Measurements from ENCODE around the gene MRC1. TPM values are rescaled to one million over a fixed set of nuclear protein-coding genes. Genes with fewer than 3 reads are reported as not detected.

Gene MRC1
- total RNA-seq, 4 donors from 2014 or later: 4.9 to 19.2 (median 8.6) TPM

GRCh38 chr10:17836942-17837341 lies 27.8 kb downstream of the MRC1 start:
- H3K4me3 ChIP-seq (ENCODE audit: low read depth, poor library complexity, severe bottlenecking): no peak overlapping the region
- 21% methylated on average over 8 of the region's 8 CpGs for WGBS, 2 donors
- intact Hi-C loops (cut with DNase I; ENCODE audit: low total_unique reads): no loop called here
- no peak for TF ChIP-seq CTCF (IDR thresholded peaks at IDR 0.05)
- no peak for TF ChIP-seq POLR2A (IDR thresholded peaks at IDR 0.05)
- no peak for DNase-seq (ENCODE audit: low spot score in 2 of 2)

GRCh38 chr10:17838080-17838648 lies 29.0 kb downstream of the MRC1 start:
- WGBS, 2 donors: 39 to 42% methylated on average over 9 of the region's 9 CpGs
- H3K4me3 ChIP-seq (ENCODE audit: low read depth, poor library complexity, severe bottlenecking): no peak overlapping the region
- no peak for TF ChIP-seq POLR2A (IDR thresholded peaks at IDR 0.05)
- no peak for TF ChIP-seq CTCF (IDR thresholded peaks at IDR 0.05)
- no peak for DNase-seq (ENCODE audit: low spot score in 2 of 2)
- intact Hi-C loops (cut with DNase I; ENCODE audit: low total_unique reads): no loop called here

GRCh38 chr10:17841050-17841449 lies 31.9 kb downstream of the MRC1 start:
- TF ChIP-seq POLR2A (IDR thresholded peaks at IDR 0.05) (no peak), CTCF (IDR thresholded peaks at IDR 0.05) (no peak)
- no peak for DNase-seq (ENCODE audit: low spot score in 2 of 2)
- no peak overlapping the region for H3K4me3 ChIP-seq (ENCODE audit: low read depth, poor library complexity, severe bottlenecking)
- WGBS, 2 donors: 79 to 81% methylated on average over 1 of the region's 1 CpG
- intact Hi-C loops (cut with DNase I; ENCODE audit: low total_unique reads): no loop called here

- intact Hi-C loops (cut with DNase I; ENCODE audit: low total_unique reads): no loop called here
- TF ChIP-seq POLR2A (IDR thresholded peaks at IDR 0.05) (no peak), CTCF (IDR thresholded peaks at IDR 0.05) (no peak)
Observed at GRCh38 chr10:17842641-17843040, 33.5 kb downstream of the MRC1 start.

GRCh38 chr10:17847585-17848296 lies 38.6 kb downstream of the MRC1 start:
- H3K4me3 ChIP-seq (ENCODE audit: low read depth, poor library complexity, severe bottlenecking): no peak overlapping the region
- no peak for DNase-seq (ENCODE audit: low spot score in 2 of 2)
- intact Hi-C loops (cut with DNase I; ENCODE audit: low total_unique reads): no loop called here
- 44 to 50% methylated on average over 5 of the region's 5 CpGs for WGBS, 2 donors
- TF ChIP-seq POLR2A (IDR thresholded peaks at IDR 0.05) (no peak), CTCF (IDR thresholded peaks at IDR 0.05) (no peak)

More at GRCh38 chr10:17842641-17843040, 33.5 kb downstream of the MRC1 start:
- no peak overlapping the region for H3K4me3 ChIP-seq (ENCODE audit: low read depth, poor library complexity, severe bottlenecking)
- no peak for DNase-seq (ENCODE audit: low spot score in 2 of 2)
- 75 to 77% methylated on average over 5 of the region's 5 CpGs for WGBS, 2 donors

Measured in lower leg skin (tissue), 4 donors.